PFSK-1 (cell line): ENCODE results near the gene NRXN3.

Experiments used
- POLR2AphosphoS5 ChIP-seq: IDR thresholded peaks from 2 replicates; pipeline ENCODE4 v1.6.1; 2012; ENCODE audit warnings: low read depth, mild to moderate bottlenecking, control low read depth, low read length, moderate library complexity
- SIN3A ChIP-seq: IDR thresholded peaks from 2 replicates; pipeline ENCODE4 v1.6.1; 2012; ENCODE audit warnings: mild to moderate bottlenecking, low read length, moderate library complexity, borderline replicate concordance; ENCODE audit not compliant: insufficient read depth
- TF ChIP-seq, protein P1 (sequence below), 2 experiments: IDR thresholded peaks; 2 replicates each; pipeline versions ENCODE4 v1.6.1 to v1.8.0; 2011 to 2012; ENCODE audit warnings: low read depth in 2 of 2, low read length in 2 of 2, control low read depth in 1 of 2, inconsistent platforms in 1 of 2, mild to moderate bottlenecking in 1 of 2, moderate library complexity in 1 of 2; ENCODE audit not compliant: insufficient read depth in 1 of 2

DNA sequence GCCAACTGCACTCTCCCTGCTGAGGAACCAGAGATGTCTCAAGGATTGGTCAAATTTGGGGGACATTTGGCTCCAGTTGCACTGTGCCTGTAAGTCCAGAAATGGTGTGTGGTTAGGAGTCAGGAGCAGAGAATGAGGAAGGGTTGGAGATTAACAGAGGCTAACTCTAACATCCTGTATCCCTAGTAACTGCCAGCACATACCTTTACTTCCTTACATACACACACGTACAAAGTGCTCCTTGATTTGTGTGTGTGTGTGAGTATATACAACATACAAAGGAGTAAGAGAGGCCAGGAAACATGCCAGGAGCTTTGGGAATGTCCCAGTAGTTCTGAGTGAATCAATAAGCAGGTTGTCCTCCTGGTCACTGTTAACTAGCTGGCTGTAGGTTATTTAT, 39.8 kb upstream of the NRXN3 start:
- TF ChIP-seq POLR2AphosphoS5 (no peak), SIN3A (no peak)
- TF ChIP-seq, protein P1, sequence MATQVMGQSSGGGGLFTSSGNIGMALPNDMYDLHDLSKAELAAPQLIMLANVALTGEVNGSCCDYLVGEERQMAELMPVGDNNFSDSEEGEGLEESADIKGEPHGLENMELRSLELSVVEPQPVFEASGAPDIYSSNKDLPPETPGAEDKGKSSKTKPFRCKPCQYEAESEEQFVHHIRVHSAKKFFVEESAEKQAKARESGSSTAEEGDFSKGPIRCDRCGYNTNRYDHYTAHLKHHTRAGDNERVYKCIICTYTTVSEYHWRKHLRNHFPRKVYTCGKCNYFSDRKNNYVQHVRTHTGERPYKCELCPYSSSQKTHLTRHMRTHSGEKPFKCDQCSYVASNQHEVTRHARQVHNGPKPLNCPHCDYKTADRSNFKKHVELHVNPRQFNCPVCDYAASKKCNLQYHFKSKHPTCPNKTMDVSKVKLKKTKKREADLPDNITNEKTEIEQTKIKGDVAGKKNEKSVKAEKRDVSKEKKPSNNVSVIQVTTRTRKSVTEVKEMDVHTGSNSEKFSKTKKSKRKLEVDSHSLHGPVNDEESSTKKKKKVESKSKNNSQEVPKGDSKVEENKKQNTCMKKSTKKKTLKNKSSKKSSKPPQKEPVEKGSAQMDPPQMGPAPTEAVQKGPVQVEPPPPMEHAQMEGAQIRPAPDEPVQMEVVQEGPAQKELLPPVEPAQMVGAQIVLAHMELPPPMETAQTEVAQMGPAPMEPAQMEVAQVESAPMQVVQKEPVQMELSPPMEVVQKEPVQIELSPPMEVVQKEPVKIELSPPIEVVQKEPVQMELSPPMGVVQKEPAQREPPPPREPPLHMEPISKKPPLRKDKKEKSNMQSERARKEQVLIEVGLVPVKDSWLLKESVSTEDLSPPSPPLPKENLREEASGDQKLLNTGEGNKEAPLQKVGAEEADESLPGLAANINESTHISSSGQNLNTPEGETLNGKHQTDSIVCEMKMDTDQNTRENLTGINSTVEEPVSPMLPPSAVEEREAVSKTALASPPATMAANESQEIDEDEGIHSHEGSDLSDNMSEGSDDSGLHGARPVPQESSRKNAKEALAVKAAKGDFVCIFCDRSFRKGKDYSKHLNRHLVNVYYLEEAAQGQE (IDR thresholded peaks at IDR 0.05; ENCODE audit: insufficient read depth in 1 of 2, low read depth in 2 of 2, low read length in 2 of 2) = no peak
